CD4-positive, alpha-beta T cell treated with Interleukin-21 for 1 hour (primary cell): Measurements from ENCODE around the gene ARHGDIA.
"Not testable (repeated sequence)": the region's sequence is repeated elsewhere in the genome, so short reads cannot be mapped to it uniquely, and the experiment has no call there.

Experiments
- DNase-seq: peaks from one replicate; pipeline ENCODE4 v3.0.0-alpha.2; 2020

ARHGDIA gene

DNA sequence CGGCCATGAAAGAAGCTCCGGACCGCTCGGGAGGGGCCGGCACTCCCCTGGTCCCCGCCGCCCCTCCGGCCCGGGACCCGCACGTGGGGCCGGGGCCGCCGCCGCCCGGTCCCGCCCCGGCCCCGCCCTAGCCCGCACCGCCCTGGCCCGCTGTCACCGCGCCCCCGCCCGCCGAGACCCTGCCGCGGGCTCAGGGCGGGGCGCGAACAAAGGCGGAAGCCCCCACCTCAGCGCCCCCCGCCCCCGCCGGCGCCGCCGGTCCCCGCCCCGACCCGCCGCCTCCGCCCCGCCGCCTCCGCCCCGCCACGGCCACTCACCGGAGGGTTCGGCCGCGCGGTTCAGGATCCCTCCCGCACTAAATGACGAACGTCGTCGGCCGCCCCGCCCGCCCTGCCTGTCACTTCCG lies at the start of gene ARHGDIA:
Gene ARHGDIA (minus strand): TSS at position 357 of the 406 bp plus-strand sequence. CDS start 1,407 bp downstream, outside the sequence.
- DNase-seq = no peak

DNA sequence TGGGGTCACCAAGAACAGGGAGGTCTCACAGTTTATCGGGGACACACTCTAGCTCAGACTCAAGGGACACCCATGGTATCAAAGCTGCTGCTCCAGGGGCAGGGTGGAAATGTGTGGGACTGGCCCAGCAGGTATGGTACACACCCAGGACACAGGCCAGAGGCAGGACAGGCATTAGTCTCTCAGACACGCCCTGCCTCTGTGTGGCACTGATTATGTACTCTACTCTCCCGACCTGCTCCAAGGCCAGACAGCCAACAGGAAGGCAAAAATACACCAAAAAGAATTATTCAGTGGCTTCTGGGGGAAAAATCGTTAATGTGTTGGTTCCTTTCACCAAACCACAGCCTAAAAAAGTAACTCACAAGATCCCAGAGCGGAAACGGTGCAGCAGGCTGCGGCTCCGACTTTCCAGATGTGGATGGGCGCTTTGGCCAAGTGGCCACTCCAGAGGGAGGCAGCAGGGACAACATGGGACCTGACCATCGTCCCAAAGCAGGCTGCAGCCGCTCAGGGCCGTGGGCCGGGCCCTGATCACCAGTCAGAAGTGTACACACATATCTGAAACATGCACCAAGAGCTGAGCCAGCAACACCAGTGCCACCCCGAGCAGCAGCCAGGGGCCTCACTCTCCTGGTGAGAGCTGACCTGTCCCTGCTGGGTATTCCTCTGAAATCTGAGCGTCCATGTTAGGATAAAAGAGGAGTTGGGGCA lies 47.9 kb upstream of the ARHGDIA start:
- DNase-seq = no peak

DNA sequence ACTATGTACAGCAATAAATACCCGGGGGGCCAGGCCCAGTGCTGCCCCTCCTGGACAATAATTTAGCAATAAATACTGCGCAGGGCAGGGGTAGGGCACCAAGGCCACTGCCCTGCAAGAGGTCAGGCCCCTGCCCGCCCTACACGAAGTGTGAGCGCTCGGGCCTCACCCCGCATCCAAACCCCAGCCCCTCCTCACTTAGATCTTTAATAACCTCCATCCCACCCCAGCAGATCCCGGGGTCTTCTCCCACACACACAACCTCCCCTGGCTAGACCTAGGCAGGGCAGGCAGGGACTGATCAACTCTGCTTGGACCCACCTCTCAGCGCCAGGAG lies 47.2 kb upstream of the ARHGDIA start:
- DNase-seq = not testable (repeated sequence)

DNA sequence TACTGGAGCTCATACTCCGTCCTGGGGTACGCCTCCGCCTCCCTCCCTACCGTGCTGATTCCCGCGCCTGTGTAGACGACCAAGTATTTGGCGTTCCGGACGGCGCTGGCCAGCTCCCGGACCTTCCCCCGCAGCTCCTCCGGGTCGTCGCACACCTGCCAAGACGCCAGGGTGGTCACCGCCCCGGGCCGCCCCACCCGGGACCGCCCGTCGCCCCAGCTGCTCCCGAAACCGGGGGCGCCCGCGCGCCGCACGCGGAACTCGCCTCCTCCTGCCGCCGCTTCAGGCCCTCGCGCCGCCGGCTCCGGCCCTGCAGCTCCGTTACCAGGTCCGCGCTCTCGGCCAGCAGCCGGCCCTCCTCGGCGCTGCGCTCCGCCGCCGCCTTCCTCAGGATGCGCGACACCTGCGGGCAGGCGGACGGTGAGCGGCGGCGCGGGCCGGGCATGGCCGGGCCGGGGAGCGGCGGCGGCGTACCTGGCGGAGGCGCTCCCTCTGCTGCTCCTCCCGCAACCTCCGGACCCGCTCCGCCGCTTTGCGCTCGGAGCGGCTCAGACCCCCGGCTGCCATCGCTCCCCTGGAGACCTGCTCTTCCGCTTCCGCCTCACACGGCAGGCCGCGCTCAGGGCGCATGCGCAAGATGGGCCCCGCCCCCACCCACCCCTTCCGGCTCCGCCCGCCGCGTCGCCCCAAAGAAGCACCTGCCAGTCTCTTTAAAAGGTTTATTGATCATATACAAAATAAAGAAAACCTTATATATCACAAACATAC lies 46.6 kb upstream of the ARHGDIA start, which contains the start of gene SIRT7:
Gene SIRT7 (minus strand): TSS at position 612 of the 768 bp plus-strand sequence. CDS start 45 bp downstream, at position 567.
- DNase-seq = peak; percentile 88

DNA sequence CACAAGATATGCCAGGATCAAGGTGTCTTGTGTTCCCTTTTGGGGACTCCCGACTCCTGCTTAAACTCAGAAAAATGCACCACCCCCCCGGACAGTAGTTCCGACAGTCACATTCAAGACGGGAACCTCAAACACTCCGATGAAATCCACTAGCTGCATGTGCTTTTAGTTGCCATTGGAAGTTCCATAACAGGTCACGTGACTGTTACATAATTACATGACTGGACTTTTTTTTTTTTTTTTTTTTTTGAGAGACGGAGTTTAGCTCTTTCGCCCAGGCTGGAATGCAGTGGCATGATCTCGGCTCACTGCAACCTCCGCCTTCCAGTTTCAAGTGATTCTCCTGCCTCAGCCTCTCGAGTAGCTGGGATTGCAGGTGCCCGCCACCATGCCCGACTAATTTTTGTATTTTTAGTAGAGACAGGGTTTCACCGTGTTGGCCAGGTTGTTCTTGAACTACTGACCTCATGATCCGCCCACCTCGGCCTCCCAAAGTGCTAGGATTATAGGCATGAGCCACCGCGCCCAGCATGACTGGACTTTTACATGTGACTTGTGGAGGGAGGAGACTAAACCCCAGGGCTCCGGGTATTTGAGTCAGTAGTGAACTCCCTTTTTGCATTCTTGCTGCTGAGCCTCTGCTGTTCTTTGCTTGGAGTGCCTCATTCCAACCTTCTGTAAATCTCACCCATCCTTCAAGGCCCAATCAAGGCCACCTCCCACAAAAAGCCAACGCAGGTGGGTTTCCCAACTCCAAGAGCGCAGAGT lies 45.3 kb upstream of the ARHGDIA start:
- no peak for DNase-seq

DNA sequence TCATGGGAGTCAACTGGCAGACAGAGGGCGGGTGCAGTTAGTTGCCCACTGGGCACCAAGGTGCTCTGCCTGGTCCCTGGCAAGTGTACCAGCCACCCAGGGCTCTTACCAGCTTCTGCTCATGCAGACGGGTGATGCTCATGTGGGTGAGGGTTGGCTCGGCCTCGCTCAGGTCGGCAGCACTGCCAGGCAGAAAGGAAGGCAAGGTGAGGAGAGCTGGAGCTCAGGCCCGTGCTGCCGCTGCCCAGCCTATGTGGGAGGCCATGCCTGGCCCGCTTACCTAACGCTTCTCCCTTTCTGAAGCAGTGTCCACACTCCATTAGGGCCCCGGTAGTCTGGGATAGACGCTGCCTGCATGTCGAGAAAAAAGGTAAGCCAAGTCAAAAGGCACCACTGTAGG lies 44.2 kb upstream of the ARHGDIA start:
- no peak for DNase-seq

DNA sequence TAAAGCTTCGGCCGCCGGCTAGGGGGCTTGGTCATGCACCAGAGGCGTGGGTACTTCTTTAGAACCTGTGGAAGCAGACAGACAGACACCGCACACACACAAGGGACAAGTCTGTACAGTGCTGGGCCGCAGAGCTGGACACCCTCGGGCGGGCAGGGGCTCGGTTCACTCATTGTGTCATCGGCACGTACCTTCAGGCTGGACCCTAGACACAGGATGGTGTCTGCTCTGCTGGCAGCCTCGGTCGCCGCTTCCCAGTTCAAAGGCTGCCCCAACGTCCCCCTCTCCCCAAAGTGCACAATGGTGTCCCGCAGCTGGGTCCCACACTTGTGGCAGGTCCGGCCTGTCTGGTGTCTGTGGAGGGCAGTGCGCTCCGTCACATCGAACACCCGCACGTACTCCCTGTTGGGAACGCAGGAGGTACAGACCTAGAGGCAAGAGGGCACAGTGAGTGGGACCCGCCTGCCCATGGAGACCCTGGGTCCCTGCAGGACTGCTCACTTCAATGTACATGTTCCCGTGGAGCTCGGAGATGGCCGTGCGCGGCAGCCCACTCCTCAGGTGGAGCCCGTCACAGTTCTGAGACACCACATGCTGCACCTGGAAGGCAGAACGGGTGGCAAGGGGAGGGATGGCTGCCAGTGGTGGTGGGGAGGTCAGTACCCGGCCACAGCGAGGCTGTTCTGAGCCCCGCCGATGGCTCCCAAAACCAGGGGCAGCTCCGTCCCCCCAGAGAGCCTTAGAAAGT lies 43.1 kb upstream of the ARHGDIA start:
- DNase-seq = no peak

DNA sequence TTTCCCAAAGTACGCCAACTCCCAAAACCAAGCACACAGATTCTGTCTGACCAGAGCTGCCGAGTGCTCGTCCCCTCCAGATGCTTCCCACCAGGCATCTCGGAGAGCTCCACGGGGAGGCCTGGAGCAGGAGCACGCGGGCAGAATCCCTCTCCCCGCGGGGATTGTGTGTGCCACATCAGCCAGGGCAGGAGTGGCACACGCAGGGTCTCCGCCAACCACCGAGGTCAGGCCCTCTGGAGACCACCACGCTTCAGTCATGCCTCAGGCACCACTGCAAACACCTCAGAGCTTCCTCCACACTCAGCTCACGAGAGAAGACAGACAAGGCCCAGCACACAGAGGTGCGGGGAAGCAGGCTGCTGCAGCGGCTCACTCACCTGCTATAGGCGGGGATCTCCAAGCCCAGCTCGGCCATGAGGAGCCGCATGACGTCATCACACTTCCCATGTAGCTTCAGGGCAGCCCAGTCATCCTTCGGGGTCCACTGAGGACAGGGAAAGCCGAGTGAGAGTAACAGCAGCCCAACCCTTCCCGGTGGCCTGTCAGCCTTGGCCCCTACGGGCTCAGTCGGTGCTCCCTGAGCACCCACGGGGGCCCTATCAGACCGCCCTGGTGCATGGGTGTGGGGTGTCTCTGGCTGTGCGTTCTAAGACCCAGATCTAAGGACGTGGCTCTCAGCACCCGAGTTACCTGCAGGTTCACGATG lies 42.4 kb upstream of the ARHGDIA start:
- DNase-seq = no peak

DNA sequence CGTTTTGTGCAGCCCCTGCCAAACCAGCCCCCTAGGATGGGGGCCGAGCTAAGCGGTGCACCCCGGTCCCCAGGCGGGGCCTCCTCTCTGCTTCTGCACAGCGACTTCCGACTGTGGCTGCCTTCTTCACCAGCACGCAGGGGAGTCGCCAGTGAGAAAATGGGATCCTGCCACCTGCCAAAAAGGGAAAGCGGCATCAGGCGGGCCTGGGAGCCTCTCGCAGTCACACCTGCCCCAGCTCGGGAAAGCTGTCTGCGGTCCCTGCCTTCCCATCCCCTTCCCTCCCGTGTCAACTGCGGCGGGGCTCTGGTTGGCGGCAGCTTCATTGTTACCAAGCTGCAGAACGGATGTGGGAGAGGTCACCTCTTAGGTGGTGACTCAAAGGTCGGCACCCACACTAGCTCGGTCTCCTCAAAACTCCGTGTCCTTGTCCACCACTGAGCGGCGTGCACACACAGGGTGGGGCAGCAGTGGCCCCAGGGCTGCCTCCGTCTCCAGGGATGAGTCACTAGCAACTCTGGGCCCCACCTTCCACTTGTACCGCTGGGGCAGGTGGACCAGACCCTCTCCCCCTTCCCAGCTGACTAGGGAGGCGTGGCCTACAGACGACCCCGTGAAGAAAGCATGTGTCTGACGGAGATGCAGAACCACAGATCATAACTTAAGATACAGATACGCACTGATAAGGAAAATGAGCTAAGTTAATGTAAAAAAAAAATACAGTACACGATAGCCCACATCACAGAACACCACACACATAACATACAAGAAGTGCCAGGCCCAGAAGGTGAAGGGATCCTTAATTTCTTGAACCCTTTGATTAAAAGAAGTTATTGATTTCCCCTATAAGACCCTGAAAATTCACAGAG lies 41.5 kb upstream of the ARHGDIA start:
- no peak for DNase-seq

DNA sequence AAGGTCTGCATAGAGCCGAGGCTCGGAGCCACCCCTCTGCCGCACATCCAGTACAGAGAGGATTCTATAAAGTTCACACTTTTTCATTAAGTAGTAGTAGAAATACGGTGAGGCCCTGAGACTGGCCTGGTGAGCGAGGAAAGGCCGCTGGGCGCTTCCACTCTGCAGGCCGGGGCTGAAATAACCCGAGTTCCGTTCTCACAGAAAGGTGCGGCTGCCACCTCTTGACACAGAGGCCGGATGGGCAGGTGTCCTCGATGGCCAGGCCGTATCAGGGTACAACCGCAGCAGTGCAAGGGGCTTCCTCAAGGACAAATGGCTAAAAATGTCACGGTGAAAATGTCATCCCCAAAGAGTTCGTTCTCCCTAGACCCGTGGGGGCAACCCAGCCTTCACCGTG lies 40.8 kb upstream of the ARHGDIA start:
- DNase-seq = no peak

DNA sequence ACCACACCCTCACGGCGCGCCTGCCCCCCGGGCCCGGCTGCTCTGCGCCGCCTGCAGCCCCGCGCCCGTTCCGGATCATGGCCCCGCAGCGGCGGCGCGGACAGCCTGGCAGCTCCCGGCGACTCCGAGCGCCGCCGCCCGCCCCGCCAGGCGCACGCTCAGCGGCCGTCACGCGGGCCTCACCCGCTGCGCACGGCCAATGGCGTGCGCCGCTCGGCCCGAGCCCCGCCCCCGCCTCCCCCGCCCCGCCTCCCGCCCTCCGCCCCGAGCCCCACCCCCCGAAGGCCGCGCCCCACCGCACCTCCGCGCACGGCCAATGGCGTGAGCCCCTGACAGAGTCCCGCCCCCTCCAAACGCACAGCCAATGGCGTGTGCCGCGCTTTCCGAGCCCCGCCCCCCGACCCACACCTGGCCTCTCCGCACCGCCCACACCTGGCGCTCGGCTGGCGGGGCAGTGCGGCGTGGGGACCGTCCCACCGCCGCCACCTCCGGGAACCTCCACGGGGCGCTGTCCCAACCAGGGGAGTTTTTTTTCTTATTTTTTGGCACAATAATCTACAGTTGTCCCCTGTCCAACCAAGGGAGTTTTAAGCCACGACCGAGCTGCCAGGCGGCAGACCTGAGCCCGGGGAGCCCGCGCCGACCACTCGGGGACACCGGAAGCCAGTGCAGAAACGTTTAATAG lies 40.3 kb upstream of the ARHGDIA start, which contains the start of gene PCYT2:
Gene PCYT2 (minus strand): TSS at position 123 of the 685 bp plus-strand sequence. CDS start 44 bp downstream, at position 79.
- DNase-seq = peak; percentile 95

DNA sequence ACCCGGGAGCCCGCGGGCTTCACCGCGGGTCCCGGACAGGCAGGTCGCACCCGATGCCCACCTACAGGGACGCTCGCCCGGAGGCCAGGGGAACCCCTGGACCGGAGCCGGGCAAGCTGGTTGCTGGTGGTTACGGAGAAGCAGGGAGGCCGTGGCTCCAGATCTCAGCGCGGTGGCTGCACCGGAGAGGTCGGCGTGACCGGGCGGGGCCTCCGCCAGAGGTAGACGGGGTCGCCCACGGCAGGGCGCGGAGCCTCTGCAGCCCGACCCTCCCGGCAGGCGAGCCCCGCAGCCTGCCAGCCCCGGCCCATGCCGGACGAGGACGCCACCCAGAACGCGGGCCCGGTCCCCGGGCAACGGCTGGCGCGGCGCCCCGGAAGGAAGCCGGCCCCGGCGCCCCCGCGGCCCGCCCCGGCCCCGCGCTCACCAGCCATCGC lies 39.7 kb upstream of the ARHGDIA start:
- DNase-seq = no peak

DNA sequence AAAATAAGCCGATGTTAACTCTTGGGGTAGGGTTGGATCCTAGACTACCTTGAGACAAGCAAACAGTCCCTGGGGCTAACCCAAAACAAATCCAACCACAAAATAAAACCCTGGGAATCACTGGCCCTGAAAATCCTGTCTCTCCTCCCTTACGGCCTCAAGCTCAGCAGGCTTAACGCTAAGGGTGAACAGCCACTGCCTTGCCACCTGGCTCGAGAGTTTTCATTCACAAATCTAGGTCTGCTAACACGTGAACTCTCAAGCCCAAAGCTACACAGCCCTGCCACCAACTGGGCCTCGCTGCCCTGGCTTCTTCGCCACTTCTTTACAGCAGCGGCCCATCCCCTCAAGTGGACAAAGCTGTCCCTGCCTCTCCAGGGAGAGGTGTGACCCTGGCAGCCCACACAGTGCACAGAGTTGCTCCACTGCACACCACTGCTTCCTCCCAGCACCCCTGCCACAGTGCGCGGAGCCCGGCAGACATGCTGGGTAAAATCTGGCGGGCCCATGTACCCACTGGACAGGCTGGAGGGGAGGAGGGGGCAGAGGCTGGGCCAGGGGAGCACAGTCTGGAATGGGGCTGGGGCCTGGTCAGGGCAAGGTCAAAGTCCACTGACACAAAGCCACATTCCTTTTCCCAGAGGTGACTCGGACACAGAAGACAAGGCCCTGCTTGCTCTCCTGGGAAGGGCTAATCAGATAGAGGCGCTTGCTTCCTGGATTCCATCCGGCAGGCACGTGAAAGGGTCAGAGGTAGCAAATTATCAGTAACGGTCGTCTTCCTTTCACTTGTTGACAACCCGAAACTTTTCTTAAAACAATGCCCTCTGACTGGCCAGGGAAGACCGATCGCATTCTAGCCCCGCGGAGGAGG lies 39.1 kb upstream of the ARHGDIA start:
- DNase-seq = no peak

DNA sequence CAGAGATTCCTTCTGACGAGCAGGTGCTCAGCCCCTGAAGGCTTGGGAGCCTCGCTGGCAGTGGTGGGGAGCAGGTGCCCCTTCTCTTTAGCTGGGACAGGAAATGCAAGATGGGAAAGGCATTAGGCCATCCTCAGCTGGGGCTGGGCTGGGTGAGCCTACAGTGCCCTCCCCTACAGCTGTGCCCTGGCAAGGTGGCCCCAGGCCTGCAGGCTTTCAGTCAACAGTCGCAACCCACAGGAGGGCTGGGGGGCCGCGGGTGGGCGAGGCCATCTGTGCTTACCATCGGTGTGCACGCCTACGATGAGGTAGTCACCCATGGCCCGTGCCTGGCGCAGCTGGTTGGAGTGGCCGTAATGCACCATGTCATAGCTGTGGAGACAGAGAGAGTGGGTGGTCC lies 38.1 kb upstream of the ARHGDIA start:
- no peak for DNase-seq

DNA sequence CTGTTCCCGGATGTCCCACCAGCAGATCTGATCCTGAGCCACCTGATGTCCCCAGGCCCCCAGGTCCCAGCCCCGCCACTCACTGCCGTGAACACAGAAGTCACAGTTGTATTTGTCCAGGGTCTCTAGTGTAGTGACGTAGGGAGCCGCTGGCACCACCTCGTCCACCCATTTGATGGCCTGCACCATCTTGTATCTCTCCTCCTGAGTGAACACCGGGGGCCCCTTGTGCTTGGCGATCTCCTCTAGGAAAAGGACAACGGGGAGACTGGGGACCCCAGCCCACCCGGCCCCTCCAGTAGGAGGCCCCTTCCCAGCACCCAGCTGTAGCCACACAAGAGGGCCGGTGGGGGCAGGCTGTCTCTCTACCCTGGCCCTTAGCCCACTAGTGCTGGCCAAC lies 37.7 kb upstream of the ARHGDIA start:
- no peak for DNase-seq

DNA sequence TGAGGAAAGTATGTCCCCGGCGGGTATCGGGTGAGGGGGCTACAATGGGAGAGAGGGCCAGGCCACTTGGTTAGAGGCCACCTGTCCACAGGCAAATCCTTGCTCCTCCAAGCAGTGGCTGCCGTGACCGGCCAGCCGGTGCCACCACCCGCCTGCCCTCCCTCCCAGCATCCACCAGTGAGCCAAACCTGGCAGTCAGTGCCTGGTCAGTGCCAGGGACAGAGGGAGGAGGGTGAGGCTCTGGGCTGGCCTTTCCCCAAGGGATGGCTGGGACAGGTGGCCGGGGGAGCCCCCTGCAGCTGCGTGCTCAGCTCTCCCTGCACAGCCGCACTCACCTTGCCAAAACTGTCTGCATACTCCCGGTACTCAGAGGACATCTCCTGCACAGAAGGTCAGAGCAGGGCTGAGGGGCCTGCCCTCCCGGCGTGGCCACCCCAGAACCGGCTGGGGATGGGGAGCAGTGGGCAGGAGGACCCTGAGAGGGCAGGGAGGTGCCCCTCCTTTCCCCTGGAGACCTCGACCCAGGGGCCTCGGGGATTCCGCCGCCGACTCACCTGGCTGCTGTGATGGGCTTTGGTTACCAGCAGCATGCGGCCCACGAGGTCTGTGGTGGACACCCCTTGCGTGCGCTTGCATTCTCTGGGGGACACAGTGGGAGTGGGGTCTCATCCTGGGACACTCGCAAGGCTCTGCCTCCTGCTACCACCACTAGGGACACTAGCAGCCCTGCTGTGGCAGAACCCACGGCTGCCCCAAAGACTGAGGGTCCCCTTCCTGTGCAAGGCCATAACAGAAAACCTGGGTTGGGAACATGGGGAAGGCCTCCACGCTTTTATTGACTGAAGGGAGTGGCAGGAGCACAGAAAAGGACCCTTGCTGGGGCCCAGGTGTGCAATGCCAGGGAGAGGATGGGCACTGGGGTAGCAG lies 36.3 kb upstream of the ARHGDIA start:
- DNase-seq = no peak

DNA sequence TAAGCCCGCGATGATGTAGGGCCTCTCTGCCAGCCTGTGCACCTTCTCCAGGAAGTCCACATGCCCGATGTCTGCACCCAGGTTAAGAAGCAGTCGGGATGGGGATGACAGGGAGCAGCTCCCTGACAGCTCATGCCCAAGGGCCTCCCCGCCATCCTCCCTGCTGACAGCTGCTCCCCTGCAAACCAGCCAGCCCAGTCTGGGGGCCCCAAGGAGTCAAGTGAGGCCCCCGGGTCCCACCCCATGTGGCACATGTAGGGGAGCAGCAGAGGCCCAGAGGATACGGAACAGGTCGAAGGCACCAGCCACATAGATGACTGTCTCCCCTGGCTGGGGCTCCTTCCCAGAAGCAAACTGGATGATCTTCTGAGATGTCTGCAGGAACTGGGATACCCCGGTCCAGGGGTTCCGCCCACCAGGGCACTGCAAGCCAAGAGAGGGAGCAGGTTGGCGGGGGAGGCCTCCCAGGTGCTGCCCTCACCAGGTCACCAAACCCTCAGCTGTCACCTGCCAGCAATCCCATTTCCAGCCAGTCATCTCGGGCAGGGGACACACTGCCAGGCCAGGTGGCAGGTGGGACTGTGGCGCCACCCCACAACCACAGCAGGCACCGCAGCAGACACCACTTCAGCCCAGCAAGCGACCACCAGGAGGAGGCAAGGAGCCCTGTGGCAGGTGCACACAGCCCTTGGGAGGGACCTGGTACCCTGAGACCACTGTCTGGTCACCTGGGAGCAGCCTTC lies 35.5 kb upstream of the ARHGDIA start:
- DNase-seq = no peak
